Activated T-cell treated with anti-CD3 and anti-CD28 coated beads, Interleukin-2, amount 50 U/mL, for 72 hours (primary cell): ENCODE measurements around the gene BARD1. TPM values are rescaled to one million over a fixed set of nuclear protein-coding genes. Genes with fewer than 3 reads are reported as not detected.
A peak's percentile ranks its signal among the peaks of the same experiment; 100 is the strongest.
"Not testable (repeated sequence)": the region's sequence is repeated elsewhere in the genome, so short reads cannot be mapped to it uniquely, and the experiment has no call there.

Source experiments
- ATAC-seq, 2 donors: fragments of 150-1000 bp; cut with Tn5 transposase; replicated peaks in 1 of 2; 2 replicates each; pipeline ENCODE4 v1.10.0; 2021; ENCODE audit warnings: moderate library complexity in 2 of 2, mild to moderate bottlenecking in 1 of 2
- DNase-seq, 2 donors: peaks; one replicate each; pipeline ENCODE4 v3.0.0; 2021 to 2022; ENCODE audit warnings: mixed read lengths in 1 of 2
- H3K27ac Mint-ChIP-seq: one replicate; pipeline ENCODE4 v1.8.0; 2022; ENCODE audit warnings: mild to moderate bottlenecking, moderate library complexity, mixed read lengths
- H3K27me3 Mint-ChIP-seq: one replicate; pipeline ENCODE4 v1.8.0; 2022; ENCODE audit warnings: low read depth, mixed read lengths
- H3K36me3 Mint-ChIP-seq, 2 donors: one replicate each; pipeline ENCODE4 v1.8.0; 2022; ENCODE audit warnings: mixed read lengths in 2 of 2, mild to moderate bottlenecking in 1 of 2; ENCODE audit not compliant: insufficient read depth in 2 of 2
- H3K4me1 Mint-ChIP-seq: one replicate; pipeline ENCODE4 v1.8.0; 2022; ENCODE audit warnings: low read depth, mixed read lengths
- H3K4me3 Mint-ChIP-seq, 2 donors: one replicate each; pipeline ENCODE4 v1.8.0; 2022; ENCODE audit warnings: mild to moderate bottlenecking in 2 of 2, mixed read lengths in 2 of 2, moderate library complexity in 2 of 2
- H3K9me3 Mint-ChIP-seq, 2 donors: one replicate each; pipeline ENCODE4 v1.8.0; 2022; ENCODE audit warnings: mixed read lengths in 2 of 2
- total RNA-seq, 2 donors: library from RNA; stranded (reverse); gene quantifications; one replicate each; pipeline ENCODE4 v1.2.3, GENCODE V29; 2022

Gene BARD1
- total RNA-seq, 2 donors from 2014 or later = 31.1 to 32.6 TPM

DNA sequence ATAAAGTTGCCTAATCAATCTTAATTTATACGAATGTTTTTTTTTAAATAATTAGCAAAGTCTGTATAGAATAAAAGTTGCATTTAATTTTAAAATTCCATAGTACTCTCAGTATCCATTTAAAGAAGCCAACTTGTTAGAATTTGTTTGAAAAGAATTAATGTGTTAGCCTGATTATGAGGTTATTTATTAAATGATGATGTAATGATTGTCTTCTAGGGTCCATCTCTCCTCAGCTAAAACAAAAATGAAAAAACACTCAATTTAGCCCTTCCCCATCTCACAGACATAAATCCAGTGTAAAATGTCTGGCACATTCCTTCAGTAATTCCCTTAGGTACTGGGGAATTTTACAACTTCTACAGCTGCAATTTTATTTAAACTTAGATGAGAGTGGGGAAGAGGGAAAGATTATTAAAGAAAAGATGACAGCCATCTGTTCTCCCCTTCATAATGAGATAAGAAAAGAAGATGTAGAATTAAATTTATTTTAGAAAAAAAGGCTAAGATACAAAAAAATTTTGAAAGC, 68.6 kb downstream of the BARD1 start:
- peaks cover 15% of the 10 kb centered on the region for H3K4me1 Mint-ChIP-seq
- DNase-seq (no peak), ATAC-seq (no peak)
- H3K36me3 Mint-ChIP-seq = peaks cover 7 to 25% of the 10 kb centered on the region in 2 donors
- H3K27ac Mint-ChIP-seq = no peak overlapping the region
- no peaks in the 10 kb centered on the region for H3K9me3 Mint-ChIP-seq
- H3K4me3 Mint-ChIP-seq = no peak overlapping the region
- H3K27me3 Mint-ChIP-seq = no peaks in the 10 kb centered on the region

DNA sequence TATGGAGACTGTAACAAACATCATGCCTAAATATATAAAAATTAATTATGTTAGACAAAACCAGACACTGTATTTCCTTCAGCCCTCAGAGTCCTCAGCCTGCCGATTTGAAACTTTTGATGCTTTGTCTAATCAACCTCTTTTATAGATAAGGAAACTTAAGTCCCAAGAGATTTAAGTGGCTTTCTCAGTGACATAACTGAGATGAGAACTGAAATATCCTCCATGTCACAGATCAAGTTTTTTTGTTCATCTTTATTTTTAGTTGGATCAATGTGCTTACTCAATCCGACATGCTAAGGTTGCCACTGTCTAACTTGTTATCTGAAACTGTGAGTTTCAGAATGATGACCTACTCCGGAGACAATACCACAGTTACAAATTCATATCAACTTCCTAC, 72.3 kb downstream of the BARD1 start:
- ATAC-seq = peak; percentile 60 to 84
- Mint-ChIP-seq H3K27me3 (no peaks in the 10 kb centered on the region), H3K36me3 (peaks cover 2 to 11% of the 10 kb centered on the region in 2 donors), H3K9me3 (no peaks in the 10 kb centered on the region), H3K27ac (no peak overlapping the region), H3K4me1 (peaks cover 15% of the 10 kb centered on the region), H3K4me3 (peak overlapping the region in 1 of 2 donors; percentile 36)
- no peak for DNase-seq

DNA sequence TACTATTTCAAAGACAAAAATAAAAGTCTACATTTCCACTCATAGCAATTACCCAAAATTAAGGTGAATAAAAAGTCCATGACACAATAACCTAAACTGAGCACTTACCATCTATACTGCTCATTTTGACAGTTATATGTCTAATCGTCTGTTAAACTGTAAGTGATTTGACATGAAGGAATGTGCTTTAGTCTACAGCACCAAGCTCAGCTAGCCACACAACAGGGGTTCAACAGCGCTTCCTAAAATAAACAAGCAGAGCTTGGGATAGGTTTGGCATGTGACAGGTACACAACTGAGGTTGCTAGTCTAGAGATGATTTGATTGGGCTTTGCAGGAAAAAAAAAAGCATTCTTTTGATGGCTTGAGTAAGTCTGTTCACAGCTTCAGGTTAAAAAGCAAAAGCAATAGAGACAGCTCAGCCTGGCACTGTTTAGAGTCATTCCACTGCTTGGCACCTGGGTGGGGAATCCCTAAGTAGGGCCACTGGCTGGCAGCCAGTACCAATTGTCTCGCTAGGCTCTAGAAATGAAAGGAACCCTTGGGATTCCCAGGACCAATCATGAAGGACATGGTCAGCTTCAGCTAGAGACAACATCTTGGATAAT, 78.6 kb downstream of the BARD1 start:
- H3K27ac Mint-ChIP-seq = no peak overlapping the region
- DNase-seq = peak in 1 of 2 donors; percentile 6
- peak; percentile 59 to 81 for ATAC-seq

DNA sequence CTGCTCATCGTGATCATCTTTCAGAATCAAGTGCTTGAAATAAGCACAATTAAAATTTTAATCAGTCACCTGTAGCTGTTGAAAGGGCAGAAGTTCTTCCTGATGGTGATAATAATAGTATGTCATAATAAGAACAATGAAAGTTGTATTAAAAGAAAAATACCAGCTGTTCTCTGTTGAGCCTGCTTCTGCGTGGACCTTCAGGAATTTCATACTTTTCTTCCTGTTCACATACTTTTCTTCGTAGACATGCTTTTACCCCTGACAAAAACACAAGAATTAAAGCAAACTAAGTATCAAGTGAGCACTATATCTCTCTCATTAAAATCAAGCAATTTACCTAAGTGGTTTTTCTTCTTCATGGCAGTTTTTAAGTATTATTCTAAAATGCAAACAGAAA, 79.2 kb downstream of the BARD1 start:
- peaks cover 2 to 11% of the 10 kb centered on the region in 2 donors for H3K36me3 Mint-ChIP-seq

More for the DNA sequence above, 78.6 kb downstream of the BARD1 start:
- no peaks in the 10 kb centered on the region for H3K27me3 Mint-ChIP-seq
- H3K9me3 Mint-ChIP-seq = no peaks in the 10 kb centered on the region
- H3K4me1 Mint-ChIP-seq = no peaks in the 10 kb centered on the region
- peaks cover 2 to 11% of the 10 kb centered on the region in 2 donors for H3K36me3 Mint-ChIP-seq
- H3K4me3 Mint-ChIP-seq = no peak overlapping the region

DNA sequence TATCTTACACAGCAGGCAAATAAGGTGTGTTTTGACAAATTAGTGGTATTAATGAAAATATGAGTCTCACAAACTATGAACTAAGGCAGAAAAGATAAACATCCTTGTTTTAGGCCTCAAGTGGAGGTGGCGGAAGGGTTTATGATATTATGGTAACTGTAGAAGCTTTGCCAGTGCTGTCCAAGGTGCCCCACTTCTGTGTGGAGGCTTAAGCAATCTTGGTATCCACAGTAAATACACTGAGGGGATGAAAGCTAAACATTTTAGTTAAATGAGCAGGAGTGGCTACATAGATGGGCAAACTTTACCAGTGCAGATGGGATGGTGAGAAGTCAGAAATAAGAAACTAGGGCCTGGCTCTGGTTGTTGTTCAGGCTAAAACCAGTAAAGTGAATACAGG, 84.7 kb downstream of the BARD1 start:
- ATAC-seq (no peak), DNase-seq (no peak)
- H3K36me3 Mint-ChIP-seq = peaks cover 19% of the 10 kb centered on the region in 2 donors
- H3K9me3 Mint-ChIP-seq = peaks cover 2 to 6% of the 10 kb centered on the region in 2 donors
- no peak overlapping the region for H3K27ac Mint-ChIP-seq
- no peaks in the 10 kb centered on the region for H3K4me1 Mint-ChIP-seq
- no peak overlapping the region for H3K4me3 Mint-ChIP-seq
- no peaks in the 10 kb centered on the region for H3K27me3 Mint-ChIP-seq

More for the DNA sequence above, 79.2 kb downstream of the BARD1 start:
- no peak overlapping the region for H3K27ac Mint-ChIP-seq
- no peak for ATAC-seq
- no peak overlapping the region for H3K4me3 Mint-ChIP-seq
- no peaks in the 10 kb centered on the region for H3K27me3 Mint-ChIP-seq
- no peak for DNase-seq
- no peaks in the 10 kb centered on the region for H3K9me3 Mint-ChIP-seq
- no peaks in the 10 kb centered on the region for H3K4me1 Mint-ChIP-seq

DNA sequence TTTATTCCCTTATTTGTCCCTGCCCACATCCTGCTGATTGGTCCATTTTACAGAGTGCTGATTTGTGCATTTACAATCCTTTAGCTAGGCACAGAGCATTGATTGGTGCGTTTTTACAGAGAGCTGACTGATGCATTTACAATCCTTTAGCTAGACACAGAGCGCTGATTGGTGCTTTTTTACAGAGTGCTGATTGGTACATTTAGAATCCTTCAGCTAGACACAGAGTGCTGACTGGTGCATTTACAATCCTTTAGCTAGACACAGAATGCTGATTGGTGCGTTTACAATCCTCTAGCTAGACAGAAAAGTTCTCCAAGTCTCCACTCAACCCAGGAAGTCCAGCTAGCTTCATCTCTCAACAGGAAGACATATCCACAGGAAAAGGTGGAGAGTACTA, 91.6 kb downstream of the BARD1 start:
- peaks cover 14% of the 10 kb centered on the region for H3K4me1 Mint-ChIP-seq
- H3K4me3 Mint-ChIP-seq, H3K27me3 Mint-ChIP-seq, ATAC-seq, H3K27ac Mint-ChIP-seq, H3K9me3 Mint-ChIP-seq, DNase-seq: not testable (repeated sequence)
- H3K36me3 Mint-ChIP-seq = peaks cover 16 to 19% of the 10 kb centered on the region in 2 donors

DNA sequence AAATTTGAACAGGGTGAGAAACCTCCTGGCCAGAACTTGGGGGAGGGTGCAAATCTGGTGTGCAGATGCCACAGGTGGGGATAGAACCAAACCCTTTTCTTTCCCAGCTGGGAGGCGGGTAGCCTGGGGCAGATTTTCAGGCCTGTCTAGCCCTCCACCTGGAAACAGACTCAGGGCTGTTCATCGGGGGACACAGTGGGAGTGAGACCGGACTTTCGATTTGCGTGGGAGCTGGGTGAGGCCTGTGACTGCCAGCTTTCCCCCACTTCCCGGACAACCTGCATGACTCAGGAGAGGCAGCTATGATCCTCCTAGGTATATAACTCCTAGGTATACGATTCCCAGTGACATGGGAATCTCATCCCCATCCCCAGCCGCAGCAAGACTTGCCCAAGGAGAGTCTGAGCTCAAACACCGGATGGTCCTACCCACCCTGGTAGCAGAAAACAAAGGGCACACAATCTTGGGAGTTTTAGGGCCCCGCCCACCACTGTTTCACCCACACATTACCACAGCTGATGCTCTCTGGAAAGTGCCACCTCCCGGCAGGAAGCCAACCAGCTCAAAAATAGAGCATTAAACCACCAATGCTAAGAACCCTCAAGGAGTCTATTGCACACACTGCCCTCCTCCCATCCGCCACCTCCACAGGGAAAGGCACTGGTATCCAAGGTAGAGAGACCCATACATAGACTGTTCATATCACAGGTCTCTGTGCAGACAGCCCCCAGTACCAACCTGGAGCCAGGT, 92.5 kb downstream of the BARD1 start:
- Mint-ChIP-seq H3K4me3 (no peak overlapping the region), H3K27me3 (no peaks in the 10 kb centered on the region), H3K9me3 (peaks cover 7 to 9% of the 10 kb centered on the region in 2 donors), H3K27ac (no peak overlapping the region), H3K36me3 (peaks cover 16 to 18% of the 10 kb centered on the region in 2 donors), H3K4me1 (peaks cover 14% of the 10 kb centered on the region)
- ATAC-seq = no peak
- DNase-seq = no peak

DNA sequence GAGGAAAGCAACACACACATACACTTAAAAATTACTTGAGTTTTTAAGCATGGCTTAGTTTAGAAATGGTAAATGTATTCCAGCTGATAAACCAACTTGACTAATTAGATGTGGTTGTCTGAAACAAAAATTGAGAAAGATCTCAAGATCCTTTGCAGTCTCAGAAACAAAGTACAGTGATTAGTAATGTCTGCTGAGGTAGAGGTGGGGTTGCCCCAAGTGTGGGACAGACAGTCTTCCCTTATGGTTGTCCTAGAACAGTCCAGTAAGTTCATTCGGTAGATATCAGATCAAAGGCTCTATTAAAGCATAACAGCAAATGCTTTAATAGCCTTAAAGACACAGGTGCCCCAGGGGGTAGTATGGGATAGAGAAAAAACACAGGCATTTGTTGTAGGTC, 94.5 kb downstream of the BARD1 start:
- ATAC-seq = peak; percentile 32 to 57
- peaks cover 14% of the 10 kb centered on the region for H3K4me1 Mint-ChIP-seq
- no peak overlapping the region for H3K4me3 Mint-ChIP-seq
- no peak overlapping the region for H3K27ac Mint-ChIP-seq
- H3K9me3 Mint-ChIP-seq = peaks cover 3 to 5% of the 10 kb centered on the region in 2 donors
- peaks cover 8% of the 10 kb centered on the region in 2 donors for H3K36me3 Mint-ChIP-seq
- no peak for DNase-seq
- no peaks in the 10 kb centered on the region for H3K27me3 Mint-ChIP-seq

DNA sequence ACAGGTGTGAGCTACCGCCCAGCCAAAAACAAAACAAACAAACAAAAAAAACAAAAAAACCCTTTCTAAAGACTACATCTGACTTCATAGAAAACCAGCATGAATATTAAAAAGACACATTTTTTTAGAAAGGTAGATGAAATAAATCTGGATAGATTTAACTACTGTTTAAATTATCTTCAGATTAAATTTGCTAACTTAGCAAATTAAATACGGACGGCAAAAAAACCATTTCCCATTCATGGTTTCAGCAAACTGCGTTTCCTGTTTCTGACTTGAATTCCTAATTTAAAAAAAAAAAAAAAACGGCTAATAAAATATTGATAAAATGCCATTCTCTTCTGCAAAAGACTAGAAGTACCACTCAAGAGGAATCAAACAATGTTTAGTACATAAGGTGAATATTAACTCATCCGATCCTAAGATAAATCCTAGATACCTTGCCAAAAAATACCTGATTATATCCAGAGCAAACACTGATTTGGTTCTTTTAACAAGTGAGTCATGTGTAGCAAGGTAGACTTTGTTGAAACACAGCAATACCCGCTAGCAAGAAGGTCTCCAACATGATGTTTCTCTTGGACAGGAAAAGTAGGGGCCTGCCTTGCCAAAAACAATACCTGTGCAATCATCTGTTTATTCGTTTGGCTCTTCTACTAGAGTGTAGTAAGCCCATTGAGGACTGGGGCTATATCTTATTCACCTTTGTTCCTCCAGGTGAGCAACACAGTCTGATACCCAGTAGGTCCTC, 96.2 kb downstream of the BARD1 start:
- no peak for ATAC-seq

DNA sequence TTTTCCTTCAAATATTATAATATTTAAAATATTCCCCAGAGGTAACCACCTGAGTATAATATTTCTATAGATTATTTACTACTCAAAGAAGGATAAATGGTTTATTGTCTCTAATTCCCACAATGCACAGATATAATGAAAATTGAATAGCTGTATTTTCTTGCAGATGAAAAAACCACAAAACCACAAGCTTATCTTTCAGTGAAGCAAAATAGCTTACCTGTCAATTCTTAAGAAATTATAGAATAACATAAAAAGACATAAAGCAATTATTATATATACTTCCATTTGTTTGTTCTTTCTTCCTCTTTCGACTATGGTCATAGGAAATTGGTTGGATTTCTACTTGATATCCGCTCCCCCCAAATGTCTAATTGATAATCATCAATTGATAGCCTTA, 98.8 kb downstream of the BARD1 start:
- Mint-ChIP-seq H3K9me3 (no peaks in the 10 kb centered on the region), H3K4me1 (peaks cover 9% of the 10 kb centered on the region), H3K27ac (no peak overlapping the region), H3K27me3 (no peaks in the 10 kb centered on the region), H3K4me3 (no peak overlapping the region), H3K36me3 (no peaks in the 10 kb centered on the region)
- DNase-seq = no peak
- no peak for ATAC-seq

More for the DNA sequence above, 96.2 kb downstream of the BARD1 start:
- Mint-ChIP-seq H3K27ac (no peak overlapping the region), H3K4me1 (peaks cover 14% of the 10 kb centered on the region), H3K4me3 (no peak overlapping the region), H3K9me3 (peaks cover 2 to 3% of the 10 kb centered on the region in 2 donors), H3K27me3 (no peaks in the 10 kb centered on the region), H3K36me3 (peaks cover 5 to 6% of the 10 kb centered on the region in 2 donors)
- DNase-seq = no peak

DNA sequence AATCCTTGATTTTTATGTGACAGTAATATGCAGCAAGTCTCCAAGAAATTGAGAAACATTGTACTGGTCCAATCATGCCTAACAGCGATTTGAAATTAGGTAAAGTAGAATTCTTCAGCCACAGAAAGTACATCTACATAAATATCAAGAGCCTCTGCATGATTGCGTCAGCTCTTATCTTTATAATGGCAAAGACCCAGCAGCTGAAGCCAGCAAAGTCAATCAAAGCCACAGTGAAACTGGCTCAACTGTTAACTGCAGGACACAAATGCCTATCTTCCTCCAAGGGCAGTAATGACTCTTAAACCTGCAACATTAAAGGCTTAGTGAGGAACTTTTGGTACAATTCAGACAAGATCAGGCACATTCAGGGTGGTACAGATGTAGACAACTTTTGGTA, 102.5 kb downstream of the BARD1 start:
- ATAC-seq (no peak), DNase-seq (no peak)
- peaks cover 0 to 4% of the 10 kb centered on the region in 2 donors for H3K9me3 Mint-ChIP-seq
- no peak overlapping the region for H3K27ac Mint-ChIP-seq
- no peaks in the 10 kb centered on the region for H3K36me3 Mint-ChIP-seq
- no peak overlapping the region for H3K4me3 Mint-ChIP-seq
- H3K4me1 Mint-ChIP-seq = no peaks in the 10 kb centered on the region
- H3K27me3 Mint-ChIP-seq = no peaks in the 10 kb centered on the region

DNA sequence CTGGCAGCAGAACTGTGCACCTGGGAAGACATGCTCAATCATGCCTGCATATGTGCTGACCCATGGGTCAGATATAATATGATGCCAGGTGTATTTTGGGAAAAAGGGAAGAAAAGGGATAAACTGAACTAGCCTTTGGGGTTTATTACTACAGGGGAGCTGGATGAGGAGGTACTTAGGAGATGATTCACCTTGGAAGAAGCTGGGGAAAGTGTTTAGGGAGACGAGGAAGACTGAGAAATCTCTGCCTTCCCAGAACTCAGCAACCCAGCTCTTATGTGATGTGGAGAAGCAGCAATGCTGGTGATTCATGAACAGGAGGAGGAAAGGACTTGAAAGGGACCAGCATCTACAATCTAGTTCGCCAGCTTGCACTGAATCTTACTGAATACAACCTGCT, 110.2 kb downstream of the BARD1 start:
- no peak for ATAC-seq
- peaks cover 1 to 11% of the 10 kb centered on the region in 2 donors for H3K9me3 Mint-ChIP-seq
- DNase-seq = no peak
- H3K4me1 Mint-ChIP-seq = no peaks in the 10 kb centered on the region
- peaks cover 1 to 8% of the 10 kb centered on the region in 2 donors for H3K36me3 Mint-ChIP-seq
- H3K4me3 Mint-ChIP-seq = no peak overlapping the region
- H3K27me3 Mint-ChIP-seq = no peaks in the 10 kb centered on the region
- no peak overlapping the region for H3K27ac Mint-ChIP-seq

DNA sequence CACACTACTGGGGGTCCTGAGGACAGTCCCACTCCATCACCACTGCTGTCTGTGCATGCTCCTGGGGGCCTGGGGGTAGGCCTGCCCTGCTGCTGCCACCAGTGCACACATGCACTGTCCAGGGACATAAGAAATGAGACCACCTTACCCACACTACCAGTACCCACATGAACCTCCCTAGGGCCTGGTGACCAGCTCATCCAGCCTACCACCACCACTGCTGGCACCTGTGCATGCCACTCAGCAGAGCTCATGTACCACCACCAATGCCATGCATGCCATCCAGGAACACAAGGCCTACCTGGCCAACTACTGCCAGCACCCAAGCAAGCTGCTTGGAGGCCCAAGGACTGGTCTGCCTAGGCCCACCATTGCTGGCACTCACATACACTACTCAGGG, 112.8 kb downstream of the BARD1 start:
- H3K27ac Mint-ChIP-seq = no peak overlapping the region
- H3K4me1 Mint-ChIP-seq = no peaks in the 10 kb centered on the region
- peaks cover 1 to 8% of the 10 kb centered on the region in 2 donors for H3K36me3 Mint-ChIP-seq
- no peak for ATAC-seq
- no peak for DNase-seq
- H3K9me3 Mint-ChIP-seq = peaks cover 1 to 7% of the 10 kb centered on the region in 2 donors
- no peaks in the 10 kb centered on the region for H3K27me3 Mint-ChIP-seq
- H3K4me3 Mint-ChIP-seq = no peak overlapping the region
